H1 (cell line): ENCODE measurements around the gene S100A11. TPM values are rescaled to one million over a fixed set of nuclear protein-coding genes. Genes with fewer than 3 reads are reported as not detected.

Experiments
- CTCF ChIA-PET: fragments of 300-600 bp; sonication (Branson Sonifier 250); formaldehyde crosslinking; loops from one replicate; lab custom pipeline; 2021; ENCODE audit not compliant: partially characterized antibody; lab: Charles Lee
- POLR2A ChIA-PET: fragments of 300-600 bp; sonication (Branson Sonifier 250); formaldehyde crosslinking; loops from one replicate; lab custom pipeline; 2021; ENCODE audit warnings: inconsistent platforms; ENCODE audit not compliant: partially characterized antibody; lab: Charles Lee
- DNase-seq, 2 experiments: peaks; one replicate each; pipeline versions ENCODE4 v3.0.0 to v3.0.0-alpha.2; 2010 to 2022; ENCODE audit warnings: low spot score in 2 of 2, low read depth in 1 of 2, mixed read lengths in 1 of 2
- FAIRE-seq: peaks from 2 replicates; lab custom pipeline; 2011; peaks lifted over from hg19 to GRCh38; lab: Jason Lieb, UNC
- H2AFZ ChIP-seq: 2 replicates; pipeline ENCODE4 v1.8.1; 2012; ENCODE audit warnings: low read length, inconsistent platforms
- H2AK5ac ChIP-seq: 2 replicates; pipeline ENCODE4 v1.6.1; 2013; ENCODE audit warnings: low read depth, low read length
- H2BK120ac ChIP-seq: replicated peaks from 2 replicates; pipeline ENCODE3; 2013; ENCODE audit warnings: low read depth, low read length, inconsistent platforms
- H2BK12ac ChIP-seq: 2 replicates; pipeline ENCODE4 v1.6.1; 2013; ENCODE audit warnings: low read depth, low read length
- H2BK15ac ChIP-seq: 2 replicates; pipeline ENCODE4 v1.6.1; 2013; ENCODE audit warnings: low read length
- H2BK20ac ChIP-seq: 2 replicates; pipeline ENCODE4 v1.6.1; 2013; ENCODE audit warnings: low read length
- H2BK5ac ChIP-seq: 2 replicates; pipeline ENCODE4 v1.6.1; 2013; ENCODE audit warnings: low read depth, low read length
- H3K14ac ChIP-seq: 2 replicates; pipeline ENCODE4 v1.6.1; 2013; ENCODE audit warnings: inconsistent platforms; ENCODE audit not compliant: insufficient read length
- H3K18ac ChIP-seq: 2 replicates; pipeline ENCODE4 v1.6.1; 2013; ENCODE audit warnings: low read length; ENCODE audit errors: extremely low read depth
- H3K23ac ChIP-seq: 2 replicates; pipeline ENCODE4 v1.6.1; 2013; ENCODE audit warnings: inconsistent platforms; ENCODE audit not compliant: insufficient read length
- H3K23me2 ChIP-seq: 2 replicates; pipeline ENCODE4 v1.6.1; 2013; ENCODE audit warnings: low read depth, low read length
- H3K27ac ChIP-seq: 2 replicates; pipeline ENCODE4 v1.6.1; 2011; ENCODE audit warnings: low read depth, low read length, inconsistent platforms
- H3K27me3 ChIP-seq, 4 experiments: replicated peaks in 1 of 4; 1 replicate in 1 of 4; 2 replicates in 3 of 4; pipeline versions ENCODE4 v1.6.1 to v1.8.1; 2011 to 2013; ENCODE audit warnings: low read length in 3 of 4, mild to moderate bottlenecking in 3 of 4, inconsistent platforms in 2 of 4, mixed read lengths in 2 of 4, moderate library complexity in 1 of 4; ENCODE audit not compliant: control insufficient read depth in 3 of 4, insufficient read depth in 3 of 4; ENCODE audit errors: extremely low read depth in 1 of 4
- H3K36me3 ChIP-seq, 4 experiments: 2 replicates each; pipeline versions ENCODE4 v1.6.1 to v1.8.1; 2011 to 2013; ENCODE audit warnings: mild to moderate bottlenecking in 4 of 4, low read length in 3 of 4, moderate library complexity in 2 of 4, control low read depth in 1 of 4, inconsistent platforms in 1 of 4; ENCODE audit not compliant: insufficient read depth in 4 of 4, control insufficient read depth in 2 of 4
- H3K4ac ChIP-seq: replicated peaks from 2 replicates; pipeline ENCODE3; 2013; ENCODE audit warnings: low read length, low read depth, mixed read lengths, inconsistent platforms; ENCODE audit not compliant: insufficient read length
- H3K4me1 ChIP-seq, 4 experiments: replicated peaks in 1 of 4; 1 replicate in 1 of 4; 2 replicates in 3 of 4; pipeline versions ENCODE4 v1.6.1 to v1.8.1; 2011 to 2013; ENCODE audit warnings: low read length in 3 of 4, inconsistent platforms in 2 of 4, mixed read lengths in 1 of 4; ENCODE audit not compliant: insufficient read depth in 4 of 4, control insufficient read depth in 3 of 4
- H3K4me2 ChIP-seq, 2 experiments: 2 replicates each; pipeline versions ENCODE4 v1.6.1 to v1.8.1; 2011 to 2013; ENCODE audit warnings: low read depth in 2 of 2, low read length in 2 of 2, control low read depth in 1 of 2, inconsistent platforms in 1 of 2, mild to moderate bottlenecking in 1 of 2; ENCODE audit not compliant: insufficient read depth in 1 of 2
- H3K4me3 ChIP-seq, 4 experiments: fragments of 200-600, 300-600 bp in 1 of 4; sonication (generic), shearing (Covaris generic), sonication (Bioruptor Twin) in 1 of 4; 2 replicates each; pipeline versions ENCODE4 v1.5.1 to v1.8.1; 2011 to 2016; ENCODE audit warnings: low read length in 4 of 4, low read depth in 3 of 4, control low read depth in 2 of 4, inconsistent platforms in 2 of 4, mild to moderate bottlenecking in 2 of 4, mixed read lengths in 1 of 4, moderate library complexity in 1 of 4; ENCODE audit not compliant: insufficient read depth in 2 of 4; ENCODE audit errors: extremely low read depth in 1 of 4
- H3K56ac ChIP-seq: replicated peaks from 2 replicates; pipeline ENCODE3; 2013; ENCODE audit warnings: low read depth, mild to moderate bottlenecking, mixed read lengths, low read length, inconsistent platforms; ENCODE audit not compliant: insufficient read length
- H3K79me1 ChIP-seq: 2 replicates; pipeline ENCODE4 v1.6.1; 2013; ENCODE audit warnings: low read depth, low read length, control low read depth
- H3K79me2 ChIP-seq, 2 experiments: 2 replicates each; pipeline versions ENCODE4 v1.6.1 to v1.8.1; 2012 to 2013; ENCODE audit warnings: low read length in 2 of 2, mild to moderate bottlenecking in 2 of 2, inconsistent platforms in 1 of 2; ENCODE audit not compliant: insufficient read depth in 2 of 2, control insufficient read depth in 1 of 2
- H3K9ac ChIP-seq, 4 experiments: replicated peaks in 1 of 4; 1 replicate in 1 of 4; 2 replicates in 3 of 4; pipeline versions ENCODE4 v1.6.1 to v1.8.1; 2011 to 2013; ENCODE audit warnings: low read depth in 3 of 4, low read length in 3 of 4, control low read depth in 2 of 4, mild to moderate bottlenecking in 2 of 4, moderate library complexity in 2 of 4, inconsistent platforms in 1 of 4; ENCODE audit errors: extremely low read depth in 1 of 4
- H3K9me3 ChIP-seq, 2 experiments: 2 replicates each; pipeline versions ENCODE4 v1.6.1 to v1.8.1; 2012 to 2013; ENCODE audit warnings: mild to moderate bottlenecking in 2 of 2, moderate library complexity in 2 of 2, control low read depth in 1 of 2, inconsistent platforms in 1 of 2, low read depth in 1 of 2, low read length in 1 of 2, mixed read lengths in 1 of 2; ENCODE audit not compliant: insufficient read depth in 2 of 2
- H4K20me1 ChIP-seq, 2 experiments: replicated peaks in 1 of 2; 2 replicates each; pipeline versions ENCODE3 to v1.8.1; 2011 to 2013; ENCODE audit warnings: inconsistent platforms in 2 of 2, low read length in 2 of 2, mild to moderate bottlenecking in 1 of 2; ENCODE audit not compliant: insufficient read depth in 2 of 2, control insufficient read depth in 1 of 2
- H4K5ac ChIP-seq: 2 replicates; pipeline ENCODE4 v1.6.1; 2013; ENCODE audit warnings: low read length, low read depth, mixed read lengths, inconsistent platforms; ENCODE audit not compliant: insufficient read length
- H4K8ac ChIP-seq: 2 replicates; pipeline ENCODE4 v1.8.0; 2013; ENCODE audit warnings: mild to moderate bottlenecking, moderate library complexity, low read length, inconsistent platforms; ENCODE audit not compliant: insufficient read depth; ENCODE audit errors: extremely low read depth
- H4K91ac ChIP-seq: replicated peaks from 2 replicates; pipeline ENCODE3; 2013; ENCODE audit warnings: low read length, mixed read lengths, inconsistent platforms; ENCODE audit not compliant: insufficient read length
- BRCA1 ChIP-seq: IDR thresholded peaks from 2 replicates; pipeline ENCODE4 v1.6.1; 2012; ENCODE audit warnings: low read depth, low read length, improper control_type of control experiment
- CTBP2 ChIP-seq: IDR thresholded peaks from 2 replicates; pipeline ENCODE4 v1.7.0; 2011; ENCODE audit warnings: borderline replicate concordance, mild to moderate bottlenecking, moderate library complexity, mixed read lengths, low read length; ENCODE audit not compliant: insufficient read depth, insufficient read length
- TAF7 ChIP-seq: optimal IDR thresholded peaks from 2 replicates; pipeline ENCODE3; 2011; ENCODE audit warnings: low read depth, mild to moderate bottlenecking, inconsistent platforms, low read length, moderate library complexity, borderline replicate concordance
- WGBS, 2 experiments: shearing (Covaris generic) in 1 of 2; methylation state at CpG; one replicate each; pipeline versions ENCODE4 v1.1.6 to v1.1.7; 2013 to 2015; ENCODE audit warnings: low lambda C conversion rate in 2 of 2, mixed read lengths in 2 of 2, inconsistent platforms in 1 of 2, low coverage in 1 of 2, missing lambda C conversion rate in 1 of 2; ENCODE audit not compliant: insufficient replicate concordance in 2 of 2, insufficient coverage in 1 of 2, insufficient read length in 1 of 2; ENCODE audit errors: extremely low coverage in 1 of 2, missing lambda C conversion rate in 1 of 2; 5-methylcytosine and 5-hydroxymethylcytosine counted together
- polyA plus RNA-seq, 7 experiments: library from polyadenylated mRNA; depleted of rRNA in 3 of 7; stranded (reverse) in 5 of 7; unstranded in 2 of 7; fragments of >200 nt in 5 of 7; fragments of 200-250 nt in 2 of 7; gene quantifications; 1 replicate in 5 of 7; 2 replicates in 1 of 7; 4 replicates in 1 of 7; pipeline versions ENCODE4 v1.2.1 to v1.2.3, GENCODE V29; 2011 to 2013; ENCODE audit warnings: missing spikeins in 2 of 7, mixed read lengths in 2 of 7
- total RNA-seq: library from RNA; stranded (reverse); fragmentation: NEBNext Ultra II Directional; extraction: Animal tissue kit (Norgen Biotek cat#: 25700); gene quantifications from 2 replicates; pipeline ENCODE4 v1.2.1, GENCODE V29; 2021

S100A11 gene
- total and polyA plus RNA-seq, 2 of the 8 experiments (the other 6 are each of a cell fraction or from before 2014, with no cell fraction given): 120 to 343 TPM

DNA sequence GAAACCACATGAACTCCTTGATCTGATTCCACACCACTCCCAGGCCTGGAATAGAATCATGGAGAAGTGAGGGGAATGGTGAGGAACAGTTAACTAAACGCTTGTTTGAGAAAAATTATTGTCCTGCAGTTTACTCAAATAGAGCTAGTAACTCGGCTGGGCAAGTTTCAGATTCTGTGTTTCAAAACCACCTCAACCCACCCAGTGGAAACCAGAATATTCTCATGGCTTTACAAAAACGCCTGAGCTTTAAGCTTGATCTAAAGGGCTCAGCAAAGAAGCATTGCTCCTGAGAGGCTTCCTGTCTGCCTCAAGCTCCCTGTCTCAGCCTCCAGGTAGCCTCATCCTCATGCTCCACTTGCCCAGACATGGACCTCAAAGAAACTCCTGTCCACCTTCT lies 35.5 kb upstream of the S100A11 start:
- Histone ChIP-seq H4K91ac (no peak overlapping the region), H3K14ac (no peak overlapping the region), H3K27me3 (no peaks in the 10 kb centered on the region), H3K4me2 (no peak overlapping the region), H4K5ac (no peak overlapping the region), H2AFZ (no peak overlapping the region), H3K23ac (no peak overlapping the region), H3K79me1 (no peaks in the 10 kb centered on the region), H3K4ac (no peak overlapping the region), H3K56ac (no peak overlapping the region), H2BK120ac (no peak overlapping the region), H2BK15ac (no peak overlapping the region), H4K8ac (no peak overlapping the region), H3K23me2 (no peaks in the 10 kb centered on the region), H3K18ac (no peak overlapping the region), H3K9ac (no peak overlapping the region), H2BK20ac (no peak overlapping the region), H3K4me3 (no peak overlapping the region), H3K36me3 (no peaks in the 10 kb centered on the region), H3K4me1 (no peaks in the 10 kb centered on the region), H3K27ac (no peak overlapping the region), H2BK5ac (no peak overlapping the region), H4K20me1 (no peaks in the 10 kb centered on the region), H3K9me3 (peaks cover 10 to 37% of the 10 kb centered on the region in 2 experiments; a peak in 3 of 4 replicates), H2BK12ac (no peak overlapping the region), H2AK5ac (no peak overlapping the region), H3K79me2 (no peaks in the 10 kb centered on the region)
- CTCF ChIA-PET: interaction anchor here (0.7 to 1.3 kb wide), 2 partner anchors 19 to 102 kb away, joined by 3 to 4 read pairs; no protein-coding TSS in a partner anchor
- FAIRE-seq (no peak), DNase-seq (no peak)
- 57% methylated on average over 3 of the region's 3 CpGs; no CpG with 5 or more reads in 1 of the 2 experiments for WGBS, 2 experiments
- POLR2A ChIA-PET: no interaction called here
- TF ChIP-seq CTBP2: no peak
- no peak for TF ChIP-seq BRCA1
- TF ChIP-seq TAF7: no peak
